LNCAP (cell line): ENCODE measurements around the gene RIMBP3C.

ENCODE experiments used
- CTCF ChIP-seq: fragments of 450-650 bp; IDR thresholded peaks from 2 replicates; pipeline ENCODE4 v1.5.1; 2017; ENCODE audit warnings: mild to moderate bottlenecking

Gene RIMBP3C

GRCh38 chr22:21564411-21564810 is 13.2 kb upstream of the RIMBP3C start:
- TF ChIP-seq CTCF = no peak

GRCh38 chr22:21563912-21564311 is 12.7 kb upstream of the RIMBP3C start:
- TF ChIP-seq CTCF = no peak
